22Rv1 (cell line): ENCODE data around the gene EHBP1.

Source experiments
- H3K27ac ChIP-seq: fragments of 450-650 bp; 2 replicates; pipeline ENCODE4 v1.5.1; 2017
- ZFX ChIP-seq: fragments of 450-650 bp; IDR thresholded peaks from 2 replicates; pipeline ENCODE4 v1.6.1; 2017; ENCODE audit warnings: antibody characterized with exemption, borderline replicate concordance
- TF ChIP-seq, protein P1 (sequence below): fragments of 450-650 bp; IDR thresholded peaks from 2 replicates; pipeline ENCODE4 v1.5.1; 2017; ENCODE audit warnings: mild to moderate bottlenecking

Gene EHBP1

GRCh38 chr2:62883629-62884028 is 178.1 kb downstream of the EHBP1 start:
- TF ChIP-seq, protein P1, sequence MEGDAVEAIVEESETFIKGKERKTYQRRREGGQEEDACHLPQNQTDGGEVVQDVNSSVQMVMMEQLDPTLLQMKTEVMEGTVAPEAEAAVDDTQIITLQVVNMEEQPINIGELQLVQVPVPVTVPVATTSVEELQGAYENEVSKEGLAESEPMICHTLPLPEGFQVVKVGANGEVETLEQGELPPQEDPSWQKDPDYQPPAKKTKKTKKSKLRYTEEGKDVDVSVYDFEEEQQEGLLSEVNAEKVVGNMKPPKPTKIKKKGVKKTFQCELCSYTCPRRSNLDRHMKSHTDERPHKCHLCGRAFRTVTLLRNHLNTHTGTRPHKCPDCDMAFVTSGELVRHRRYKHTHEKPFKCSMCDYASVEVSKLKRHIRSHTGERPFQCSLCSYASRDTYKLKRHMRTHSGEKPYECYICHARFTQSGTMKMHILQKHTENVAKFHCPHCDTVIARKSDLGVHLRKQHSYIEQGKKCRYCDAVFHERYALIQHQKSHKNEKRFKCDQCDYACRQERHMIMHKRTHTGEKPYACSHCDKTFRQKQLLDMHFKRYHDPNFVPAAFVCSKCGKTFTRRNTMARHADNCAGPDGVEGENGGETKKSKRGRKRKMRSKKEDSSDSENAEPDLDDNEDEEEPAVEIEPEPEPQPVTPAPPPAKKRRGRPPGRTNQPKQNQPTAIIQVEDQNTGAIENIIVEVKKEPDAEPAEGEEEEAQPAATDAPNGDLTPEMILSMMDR, result no peak
- TF ChIP-seq ZFX, result no peak

GRCh38 chr2:62884086-62884485 is 178.6 kb downstream of the EHBP1 start:
- TF ChIP-seq ZFX, result no peak
- TF ChIP-seq, protein P1, result no peak
- no peak overlapping the region for H3K27ac ChIP-seq

More at GRCh38 chr2:62883629-62884028, 178.1 kb downstream of the EHBP1 start:
- no peak overlapping the region for H3K27ac ChIP-seq

DNA sequence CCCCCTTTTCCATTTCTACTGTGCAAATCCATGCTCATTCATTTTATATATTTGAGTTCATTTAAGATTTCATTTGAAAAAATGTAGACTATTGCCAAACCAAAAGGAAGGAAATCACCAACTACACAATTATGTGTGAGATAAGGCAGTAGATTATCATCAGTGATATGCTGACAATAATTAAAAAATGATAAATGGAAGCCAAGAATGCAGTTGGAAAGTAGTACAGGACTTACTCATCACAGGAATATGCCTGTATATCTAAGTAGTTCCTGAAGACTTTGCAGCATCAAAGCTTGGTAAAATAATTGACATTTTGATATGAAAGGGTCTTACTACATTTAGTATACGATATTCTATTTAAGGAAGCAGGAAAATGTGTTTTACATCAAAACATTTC is 179.0 kb downstream of the EHBP1 start:
- TF ChIP-seq, protein P1, result no peak
- no peak for TF ChIP-seq ZFX
- no peak overlapping the region for H3K27ac ChIP-seq

DNA sequence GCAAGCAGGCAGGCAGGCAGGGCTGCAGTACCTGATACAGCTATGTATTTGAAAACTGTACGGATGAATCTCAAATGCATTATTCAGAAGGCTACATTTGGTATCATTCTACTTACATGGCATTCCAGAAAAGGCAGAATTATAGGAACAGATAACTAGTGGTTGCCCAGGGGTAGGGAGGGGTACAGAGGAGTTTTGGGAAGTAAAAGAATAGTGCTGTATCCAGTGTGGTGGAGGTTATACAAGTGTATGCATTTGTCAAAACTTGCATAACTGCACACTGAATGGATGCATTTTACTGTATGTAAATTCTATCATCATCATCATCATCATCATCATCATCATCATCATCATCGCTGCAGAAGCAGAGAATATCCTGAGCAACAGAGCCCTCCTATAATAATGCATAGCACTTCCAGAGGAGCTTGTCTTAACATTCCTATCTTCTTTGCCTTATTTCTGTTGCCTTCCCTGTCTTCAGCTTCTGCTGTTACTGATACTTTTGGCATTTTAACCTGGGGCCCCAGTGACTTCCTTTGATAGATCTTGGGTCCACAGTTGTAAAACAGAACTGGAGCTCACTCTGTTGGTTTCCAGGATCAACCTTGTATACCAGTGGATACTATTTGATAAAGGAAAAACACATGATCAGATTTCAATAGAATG is 189.6 kb downstream of the EHBP1 start:
- no peak overlapping the region for H3K27ac ChIP-seq
- TF ChIP-seq, protein P1, result no peak
- no peak for TF ChIP-seq ZFX

- TF ChIP-seq ZFX, result no peak
- TF ChIP-seq, protein P1, result no peak
- H3K27ac ChIP-seq, result no peak overlapping the region
These were observed 190.1 kb downstream of the EHBP1 start for GRCh38 chr2:62895632-62896009.

DNA sequence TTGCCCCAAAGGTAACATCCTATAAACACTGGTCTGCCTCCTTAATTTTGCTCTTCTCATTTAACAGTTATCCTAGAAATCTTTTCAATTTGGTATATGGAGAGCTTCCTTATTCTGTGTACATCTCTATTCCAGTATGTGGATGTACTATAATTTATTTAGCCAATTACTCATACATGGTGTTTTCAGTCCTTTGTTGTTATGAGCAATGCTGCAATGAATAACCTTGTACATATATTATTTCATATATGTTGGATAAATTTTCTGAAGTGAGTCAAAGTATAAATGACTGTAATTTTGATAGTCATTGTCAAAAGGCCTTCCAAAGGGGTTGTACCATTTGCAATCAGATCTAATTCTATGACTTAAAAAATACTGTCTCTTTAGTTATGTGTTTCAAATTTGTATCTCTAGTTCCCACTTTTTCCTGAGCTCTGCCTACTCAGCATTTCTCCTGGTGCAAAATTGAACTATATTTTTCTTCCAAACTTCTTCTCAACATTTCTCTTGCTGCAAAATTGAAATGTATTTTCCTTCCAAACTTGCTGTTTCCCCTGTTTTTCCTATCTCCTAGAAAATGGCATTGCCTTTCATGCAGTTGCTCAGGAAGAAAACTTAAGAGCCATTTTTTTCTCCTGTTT is 191.8 kb downstream of the EHBP1 start:
- no peak overlapping the region for H3K27ac ChIP-seq
- TF ChIP-seq, protein P1, result no peak
- no peak for TF ChIP-seq ZFX

- TF ChIP-seq, protein P1, result no peak
- TF ChIP-seq ZFX, result no peak
- H3K27ac ChIP-seq, result no peak overlapping the region
These were observed 198.8 kb downstream of the EHBP1 start for GRCh38 chr2:62904344-62904743.
